ENCODE results near the gene CHRNA7. TPM values are rescaled to one million over a fixed set of nuclear protein-coding genes. Genes with fewer than 3 reads are reported as not detected.

The CHRNA7 gene
- total and polyA plus RNA-seq, 9 of the 15 experiments (the other 6 are each of a cell fraction or from before 2014, with no cell fraction given) = 0.04 TPM; not detected in 8

DNA sequence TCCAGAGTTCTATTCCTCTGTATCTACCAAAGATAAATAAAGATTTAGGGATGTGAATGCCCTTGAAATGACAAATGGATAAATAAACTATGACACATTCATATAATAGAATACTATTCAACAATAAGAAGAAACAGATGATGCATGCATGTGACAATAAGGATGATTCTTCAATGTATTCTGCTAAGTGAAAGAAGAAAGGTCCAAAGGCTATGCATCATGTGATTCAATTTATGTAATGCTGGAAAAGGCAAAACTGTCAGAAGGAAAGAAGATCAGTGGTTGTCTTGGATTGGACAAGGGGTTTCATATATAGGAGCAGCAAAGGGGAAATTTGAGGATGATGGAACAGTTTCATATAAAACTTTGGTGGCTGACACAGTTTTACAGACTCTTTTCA lies 32.6 kb upstream of the CHRNA7 start:
- in situ Hi-C loops (cut with MboI) (loop anchor here (25.0 kb wide), 1 partner anchor 1735 kb away; no protein-coding TSS in a partner anchor), intact Hi-C loops (cut with micrococcal nuclease) (no loop called here)
- H4K20me1 ChIP-seq (replicated peaks; ENCODE audit: control insufficient read depth, insufficient read depth, low read length) = no peaks in the 10 kb centered on the region; the same call in 1 of the 2 replicates
- no peaks in the 10 kb centered on the region for H3K4me1 ChIP-seq (replicated peaks in 1 of 2; ENCODE audit: control insufficient read depth in 2 of 2, insufficient read depth in 2 of 2, low read length in 2 of 2)
- FAIRE-seq (no peak), ATAC-seq (no peak), DNase-seq (ENCODE audit: extremely low read depth in 1 of 4, low spot score in 3 of 4) (no peak)
- no TSS peak for BruUV-seq (replicated peaks)
- H3K27me3 ChIP-seq (ENCODE audit: control insufficient read depth in 2 of 2, insufficient read depth in 2 of 2, low read length in 2 of 2) = no peaks in the 10 kb centered on the region
- ChIA-PET POLR2A (no interaction called here), CTCF (ENCODE audit: low intra/inter-chr PET ratio) (no interaction called here)
- H3K9me1 ChIP-seq (ENCODE audit: control insufficient read depth, insufficient read depth, low read length) = no peaks in the 10 kb centered on the region
- TF ChIP-seq SRSF7 (optimal IDR thresholded peaks at IDR 0.05; ENCODE audit: low read depth, low read length) (no peak), ZNF165 (CRISPR knock-in tag; IDR thresholded peaks at IDR 0.05; ENCODE audit: borderline replicate concordance) (no peak), IRF2 (CRISPR knock-in tag; IDR thresholded peaks at IDR 0.05) (no peak), SRSF1 (IDR thresholded peaks at IDR 0.05; ENCODE audit: low read depth, low read length) (no peak), XRCC4 (IDR thresholded peaks at IDR 0.05; ENCODE audit: extremely low read depth, insufficient read depth, insufficient read length) (no peak), DDX20 (tag; IDR thresholded peaks at IDR 0.05; ENCODE audit: low read depth) (no peak), PHB2 (IDR thresholded peaks at IDR 0.05; ENCODE audit: low read depth) (no peak), ETS2 (tag; IDR thresholded peaks at IDR 0.05; ENCODE audit: borderline replicate concordance, poor library complexity, severe bottlenecking) (no peak), ZNF583 (CRISPR knock-in tag; IDR thresholded peaks at IDR 0.05) (no peak), CC2D1A (IDR thresholded peaks at IDR 0.05) (no peak), RFX5 (IDR thresholded peaks at IDR 0.05; ENCODE audit: low read depth, low read length) (no peak), GATA2 (CRISPR knock-in tag; IDR thresholded peaks at IDR 0.05) (no peak), DIDO1 (tag; IDR thresholded peaks at IDR 0.05; ENCODE audit: low read depth) (no peak), ESRRB (CRISPR knock-in tag; IDR thresholded peaks at IDR 0.05; ENCODE audit: borderline replicate concordance) (no peak), HDAC2 (IDR thresholded peaks at IDR 0.05) (no peak), ZC3H11A (IDR thresholded peaks at IDR 0.05; ENCODE audit: low read depth, low read length) (no peak)
- TF ChIP-seq, protein P1, sequence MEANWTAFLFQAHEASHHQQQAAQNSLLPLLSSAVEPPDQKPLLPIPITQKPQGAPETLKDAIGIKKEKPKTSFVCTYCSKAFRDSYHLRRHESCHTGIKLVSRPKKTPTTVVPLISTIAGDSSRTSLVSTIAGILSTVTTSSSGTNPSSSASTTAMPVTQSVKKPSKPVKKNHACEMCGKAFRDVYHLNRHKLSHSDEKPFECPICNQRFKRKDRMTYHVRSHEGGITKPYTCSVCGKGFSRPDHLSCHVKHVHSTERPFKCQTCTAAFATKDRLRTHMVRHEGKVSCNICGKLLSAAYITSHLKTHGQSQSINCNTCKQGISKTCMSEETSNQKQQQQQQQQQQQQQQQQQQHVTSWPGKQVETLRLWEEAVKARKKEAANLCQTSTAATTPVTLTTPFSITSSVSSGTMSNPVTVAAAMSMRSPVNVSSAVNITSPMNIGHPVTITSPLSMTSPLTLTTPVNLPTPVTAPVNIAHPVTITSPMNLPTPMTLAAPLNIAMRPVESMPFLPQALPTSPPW (CRISPR knock-in tag; IDR thresholded peaks at IDR 0.05) = no peak
- TF ChIP-seq, protein P2, sequence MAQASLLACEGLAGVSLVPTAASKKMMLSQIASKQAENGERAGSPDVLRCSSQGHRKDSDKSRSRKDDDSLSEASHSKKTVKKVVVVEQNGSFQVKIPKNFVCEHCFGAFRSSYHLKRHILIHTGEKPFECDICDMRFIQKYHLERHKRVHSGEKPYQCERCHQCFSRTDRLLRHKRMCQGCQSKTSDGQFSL (CRISPR knock-in tag; IDR thresholded peaks at IDR 0.05) = no peak
- TF ChIP-seq, protein P2 (tag; IDR thresholded peaks at IDR 0.05) = no peak
- TF ChIP-seq, protein P3, sequence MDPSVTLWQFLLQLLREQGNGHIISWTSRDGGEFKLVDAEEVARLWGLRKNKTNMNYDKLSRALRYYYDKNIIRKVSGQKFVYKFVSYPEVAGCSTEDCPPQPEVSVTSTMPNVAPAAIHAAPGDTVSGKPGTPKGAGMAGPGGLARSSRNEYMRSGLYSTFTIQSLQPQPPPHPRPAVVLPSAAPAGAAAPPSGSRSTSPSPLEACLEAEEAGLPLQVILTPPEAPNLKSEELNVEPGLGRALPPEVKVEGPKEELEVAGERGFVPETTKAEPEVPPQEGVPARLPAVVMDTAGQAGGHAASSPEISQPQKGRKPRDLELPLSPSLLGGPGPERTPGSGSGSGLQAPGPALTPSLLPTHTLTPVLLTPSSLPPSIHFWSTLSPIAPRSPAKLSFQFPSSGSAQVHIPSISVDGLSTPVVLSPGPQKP (CRISPR knock-in tag; IDR thresholded peaks at IDR 0.05) = no peak
- no peak overlapping the region for H2AFZ ChIP-seq (ENCODE audit: low read depth, low read length)
- no peak overlapping the region for H3K4me2 ChIP-seq (ENCODE audit: insufficient read depth, low read length)
- H3K9me3 ChIP-seq (replicated peaks; ENCODE audit: control insufficient read depth, insufficient read depth, low read depth, low read length) = no peaks in the 10 kb centered on the region
- H3K79me2 ChIP-seq (ENCODE audit: control insufficient read depth, insufficient read depth, low read length) = no peaks in the 10 kb centered on the region
- H3K36me3 ChIP-seq (ENCODE audit: control insufficient read depth, insufficient read depth, low read length) = no peaks in the 10 kb centered on the region
- no peak overlapping the region for H3K4me3 ChIP-seq
- no peak overlapping the region for H3K9ac ChIP-seq (ENCODE audit: insufficient read depth in 1 of 2, low read depth in 2 of 2, low read length in 2 of 2)
- H3K27ac ChIP-seq (ENCODE audit: extremely low read depth, low read depth, low read length) = no peak overlapping the region

Measured in K562 (cell line).